22Rv1 (cell line): ENCODE measurements around the gene HRAS.

Experiments
- ZFX ChIP-seq: fragments of 450-650 bp; IDR thresholded peaks from 2 replicates; pipeline ENCODE4 v1.6.1; 2017; ENCODE audit warnings: antibody characterized with exemption, borderline replicate concordance
- TF ChIP-seq, protein P1 (sequence below): fragments of 450-650 bp; IDR thresholded peaks from 2 replicates; pipeline ENCODE4 v1.5.1; 2017; ENCODE audit warnings: mild to moderate bottlenecking

DNA sequence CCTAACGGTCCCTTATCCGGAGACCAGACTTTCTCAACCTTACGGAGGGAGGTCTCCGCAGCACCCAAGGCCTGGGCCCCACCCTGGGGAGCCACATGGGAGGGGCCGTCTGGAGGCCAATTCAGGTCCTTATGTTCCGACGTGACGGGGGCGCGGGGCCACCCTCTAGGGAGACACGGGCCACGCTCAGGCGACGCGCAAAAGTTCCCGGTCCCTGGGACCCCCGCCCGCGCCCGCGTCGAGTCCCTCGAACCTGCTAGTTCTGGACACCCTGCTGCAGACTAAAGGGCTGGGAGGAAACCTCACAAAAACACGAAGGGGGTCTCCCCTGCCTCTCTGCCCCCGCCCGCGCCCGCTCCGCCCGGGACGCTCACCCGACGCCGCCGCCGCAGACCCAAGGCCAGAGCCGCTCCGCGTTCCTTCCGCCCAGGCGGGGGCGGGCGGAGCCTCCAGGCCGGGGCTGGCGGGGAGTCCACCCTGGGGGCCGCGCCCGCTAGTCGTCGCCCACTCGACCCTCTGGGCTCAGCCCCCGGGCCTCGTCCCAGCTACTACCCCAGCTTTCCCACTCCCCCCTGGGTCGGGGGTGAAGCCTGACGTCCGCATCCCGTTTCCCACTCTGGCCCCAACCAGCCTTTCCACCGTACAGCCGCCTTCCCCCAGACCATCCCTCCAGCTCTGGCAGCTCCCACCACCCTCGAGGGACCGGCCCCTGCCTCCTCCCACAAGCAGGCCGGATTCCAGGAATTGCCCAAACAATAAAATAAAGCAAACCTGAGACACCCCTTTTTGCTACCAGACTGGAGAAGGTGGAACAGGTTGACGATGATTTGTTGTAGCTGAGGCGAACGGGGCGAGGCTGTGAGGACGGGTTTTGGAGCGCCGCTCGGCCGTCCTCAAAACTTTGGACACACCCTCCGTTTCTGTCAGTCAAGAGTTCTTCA is 31.1 kb downstream of the HRAS start:
- TF ChIP-seq, protein P1, sequence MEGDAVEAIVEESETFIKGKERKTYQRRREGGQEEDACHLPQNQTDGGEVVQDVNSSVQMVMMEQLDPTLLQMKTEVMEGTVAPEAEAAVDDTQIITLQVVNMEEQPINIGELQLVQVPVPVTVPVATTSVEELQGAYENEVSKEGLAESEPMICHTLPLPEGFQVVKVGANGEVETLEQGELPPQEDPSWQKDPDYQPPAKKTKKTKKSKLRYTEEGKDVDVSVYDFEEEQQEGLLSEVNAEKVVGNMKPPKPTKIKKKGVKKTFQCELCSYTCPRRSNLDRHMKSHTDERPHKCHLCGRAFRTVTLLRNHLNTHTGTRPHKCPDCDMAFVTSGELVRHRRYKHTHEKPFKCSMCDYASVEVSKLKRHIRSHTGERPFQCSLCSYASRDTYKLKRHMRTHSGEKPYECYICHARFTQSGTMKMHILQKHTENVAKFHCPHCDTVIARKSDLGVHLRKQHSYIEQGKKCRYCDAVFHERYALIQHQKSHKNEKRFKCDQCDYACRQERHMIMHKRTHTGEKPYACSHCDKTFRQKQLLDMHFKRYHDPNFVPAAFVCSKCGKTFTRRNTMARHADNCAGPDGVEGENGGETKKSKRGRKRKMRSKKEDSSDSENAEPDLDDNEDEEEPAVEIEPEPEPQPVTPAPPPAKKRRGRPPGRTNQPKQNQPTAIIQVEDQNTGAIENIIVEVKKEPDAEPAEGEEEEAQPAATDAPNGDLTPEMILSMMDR, result no peak
- TF ChIP-seq ZFX, result no peak
